Ectodermal cell (in vitro differentiated cells): ENCODE measurements around the gene AP1M2. TPM values are rescaled to one million over a fixed set of nuclear protein-coding genes. Genes with fewer than 3 reads are reported as not detected.

Source experiments
- H3K27ac ChIP-seq: 2 replicates; pipeline ENCODE4 v1.7.0; 2013; ENCODE audit warnings: mild to moderate bottlenecking, low read depth, low read length; ENCODE audit not compliant: insufficient read depth, poor library complexity, severe bottlenecking
- H3K27me3 ChIP-seq: 2 replicates; pipeline ENCODE4 v1.7.0; 2013; ENCODE audit warnings: mild to moderate bottlenecking, low read length; ENCODE audit not compliant: insufficient read depth, control insufficient read depth, poor library complexity, severe bottlenecking
- H3K36me3 ChIP-seq: one replicate; pipeline ENCODE4 v1.7.0; 2013; ENCODE audit warnings: low read length; ENCODE audit not compliant: control insufficient read depth, insufficient read depth
- H3K4me1 ChIP-seq: one replicate; pipeline ENCODE4 v1.7.0; 2013; ENCODE audit warnings: low read length; ENCODE audit not compliant: control insufficient read depth, insufficient read depth
- H3K4me3 ChIP-seq: 2 replicates; pipeline ENCODE4 v1.7.0; 2013; ENCODE audit warnings: low read depth, low read length, control low read depth; ENCODE audit not compliant: insufficient read depth
- H3K9me3 ChIP-seq: 2 replicates; pipeline ENCODE4 v1.7.0; 2013; ENCODE audit warnings: mild to moderate bottlenecking, low read length, moderate library complexity; ENCODE audit not compliant: control insufficient read depth
- WGBS, 2 experiments: methylation state at CpG; one replicate each; pipeline ENCODE4 v1.1.7; 2013; ENCODE audit warnings: missing lambda C conversion rate in 2 of 2; 5-methylcytosine and 5-hydroxymethylcytosine counted together
- polyA plus RNA-seq, 4 experiments: library from polyadenylated mRNA; stranded (reverse); fragments of 50-300 nt; gene quantifications; one replicate each; pipeline ENCODE4 v1.2.3, GENCODE V29; 2013

The AP1M2 gene
- 2.0 TPM for polyA plus RNA-seq (2013, experiment 1 of 4)
- 2.9 TPM for polyA plus RNA-seq (2013, experiment 2 of 4)
- 3.9 TPM for polyA plus RNA-seq (2013, experiment 3 of 4)
- 2.3 TPM for polyA plus RNA-seq (2013, experiment 4 of 4)

- 61 to 64% methylated on average over 35 of the region's 35 CpGs for WGBS, 2 experiments
- Histone ChIP-seq H3K4me1 (no peaks in the 10 kb centered on the region), H3K9me3 (no peaks in the 10 kb centered on the region), H3K4me3 (no peak within 1 kb of the TSS), H3K27me3 (peaks cover 16% of the 10 kb centered on the region), H3K36me3 (no peaks in the 10 kb centered on the region), H3K27ac (no peak within 1 kb of the TSS)
These were observed at the start of gene AP1M2 for GRCh38 chr19:10587022-10587838. Gene AP1M2 (minus strand): TSS chr19:10587312. CDS start chr19:10587231, 81 bp downstream.

GRCh38 chr19:10636304-10636972, 49.3 kb upstream of the AP1M2 start:
- Histone ChIP-seq H3K27me3 (no peaks in the 10 kb centered on the region), H3K4me3 (no peak overlapping the region), H3K36me3 (peaks cover 47% of the 10 kb centered on the region), H3K4me1 (no peaks in the 10 kb centered on the region), H3K9me3 (no peaks in the 10 kb centered on the region), H3K27ac (no peak overlapping the region)
- WGBS, 2 experiments: 94 to 96% methylated on average over 37 of the region's 37 CpGs

- 91 to 95% methylated on average over 6 of the region's 6 CpGs for whole genome bisulfite sequencing, 2 experiments
- Histone ChIP-seq H3K27ac (no peak overlapping the region), H3K36me3 (peaks cover 54% of the 10 kb centered on the region), H3K9me3 (no peaks in the 10 kb centered on the region), H3K27me3 (no peaks in the 10 kb centered on the region), H3K4me3 (no peak overlapping the region), H3K4me1 (no peaks in the 10 kb centered on the region)
These were observed 47.9 kb upstream of the AP1M2 start for GRCh38 chr19:10634963-10635362.

GRCh38 chr19:10634430-10634829, 47.3 kb upstream of the AP1M2 start:
- Histone ChIP-seq H3K4me3 (no peak overlapping the region), H3K36me3 (peaks cover 54% of the 10 kb centered on the region)
- 96% methylated on average over 7 of the region's 7 CpGs for WGBS, 2 experiments

GRCh38 chr19:10631874-10632273, 44.8 kb upstream of the AP1M2 start:
- H3K4me1 ChIP-seq: no peaks in the 10 kb centered on the region
- H3K9me3 ChIP-seq: no peaks in the 10 kb centered on the region
- H3K36me3 ChIP-seq: peaks cover 52% of the 10 kb centered on the region
- 92 to 96% methylated on average over 14 of the region's 14 CpGs for WGBS, 2 experiments
- H3K27ac ChIP-seq: no peak overlapping the region
- H3K27me3 ChIP-seq: no peaks in the 10 kb centered on the region
- no peak overlapping the region for H3K4me3 ChIP-seq

More at GRCh38 chr19:10634430-10634829, 47.3 kb upstream of the AP1M2 start:
- no peak overlapping the region for H3K27ac ChIP-seq
- no peaks in the 10 kb centered on the region for H3K9me3 ChIP-seq
- no peaks in the 10 kb centered on the region for H3K4me1 ChIP-seq
- no peaks in the 10 kb centered on the region for H3K27me3 ChIP-seq

- WGBS, 2 experiments: 18 to 25% methylated on average over 10 of the region's 10 CpGs
- Histone ChIP-seq H3K27ac (peak overlapping the region; percentile 86), H3K36me3 (peaks cover 10% of the 10 kb centered on the region)
These were observed 38.6 kb upstream of the AP1M2 start for GRCh38 chr19:10625762-10626138.

GRCh38 chr19:10625003-10625761, 38.1 kb upstream of the AP1M2 start, which contains the start of gene SLC44A2:
Gene SLC44A2 (plus strand): TSS chr19:10625553. CDS start chr19:10625634, 81 bp downstream.
- Histone ChIP-seq H3K9me3 (no peaks in the 10 kb centered on the region), H3K36me3 (peaks cover 10% of the 10 kb centered on the region), H3K27ac (peak within 1 kb of the TSS; percentile 86), H3K4me1 (peaks cover 4% of the 10 kb centered on the region), H3K27me3 (no peaks in the 10 kb centered on the region), H3K4me3 (peak within 1 kb of the TSS; percentile 50)
- WGBS, 2 experiments: 4% methylated on average over 53 of the region's 53 CpGs

More at GRCh38 chr19:10625762-10626138, 38.6 kb upstream of the AP1M2 start:
- Histone ChIP-seq H3K4me3 (peak overlapping the region; percentile 50), H3K4me1 (peaks cover 4% of the 10 kb centered on the region), H3K9me3 (no peaks in the 10 kb centered on the region), H3K27me3 (no peaks in the 10 kb centered on the region)

GRCh38 chr19:10624585-10624984, 37.5 kb upstream of the AP1M2 start:
- Histone ChIP-seq H3K36me3 (peaks cover 10% of the 10 kb centered on the region), H3K27me3 (no peaks in the 10 kb centered on the region), H3K4me1 (peaks cover 4% of the 10 kb centered on the region), H3K9me3 (no peaks in the 10 kb centered on the region), H3K4me3 (peak overlapping the region; percentile 50), H3K27ac (peak overlapping the region; percentile 86)
- 90 to 92% methylated on average over 6 of the region's 6 CpGs for WGBS, 2 experiments

- no peak overlapping the region for H3K4me3 ChIP-seq
- WGBS, 2 experiments: 93 to 96% methylated on average over 8 of the region's 8 CpGs
- H3K36me3 ChIP-seq: no peaks in the 10 kb centered on the region
These were observed 34.9 kb upstream of the AP1M2 start for GRCh38 chr19:10621966-10622365.

More at GRCh38 chr19:10621966-10622365, 34.9 kb upstream of the AP1M2 start:
- Histone ChIP-seq H3K27ac (no peak overlapping the region), H3K4me1 (peaks cover 4% of the 10 kb centered on the region), H3K27me3 (no peaks in the 10 kb centered on the region), H3K9me3 (no peaks in the 10 kb centered on the region)
